ENCODE measurements around the gene CGB3.

The CGB3 gene

GRCh38 chr19:48988286-48988685 lies 35.8 kb downstream of the CGB3 start:
- DNase-seq (ENCODE audit: low read depth, low spot score) = no peak

GRCh38 chr19:48987323-48987722 lies 36.8 kb downstream of the CGB3 start:
- DNase-seq (ENCODE audit: low read depth, low spot score) = no peak

GRCh38 chr19:48986211-48986610 lies 37.9 kb downstream of the CGB3 start:
- no peak for DNase-seq (ENCODE audit: low read depth, low spot score)

GRCh38 chr19:48985711-48986110 lies 38.4 kb downstream of the CGB3 start:
- no peak for DNase-seq (ENCODE audit: low read depth, low spot score)

- no peak for DNase-seq (ENCODE audit: low read depth, low spot score)
Observed at GRCh38 chr19:48982280-48982679, 41.9 kb downstream of the CGB3 start.

- no peak for DNase-seq (ENCODE audit: low read depth, low spot score)
Observed at GRCh38 chr19:48977061-48977460, 47.1 kb downstream of the CGB3 start.

- DNase-seq (ENCODE audit: low read depth, low spot score) = no peak
Observed at GRCh38 chr19:48975947-48976847, 47.9 kb downstream of the CGB3 start.

Data from iPS DF 19.7 (cell line).